Measurements from ENCODE around the gene PLEK. TPM values are rescaled to one million over a fixed set of nuclear protein-coding genes. Genes with fewer than 3 reads are reported as not detected.

The PLEK gene
- total RNA-seq, 1 experiment from 2014 or later = not detected

DNA sequence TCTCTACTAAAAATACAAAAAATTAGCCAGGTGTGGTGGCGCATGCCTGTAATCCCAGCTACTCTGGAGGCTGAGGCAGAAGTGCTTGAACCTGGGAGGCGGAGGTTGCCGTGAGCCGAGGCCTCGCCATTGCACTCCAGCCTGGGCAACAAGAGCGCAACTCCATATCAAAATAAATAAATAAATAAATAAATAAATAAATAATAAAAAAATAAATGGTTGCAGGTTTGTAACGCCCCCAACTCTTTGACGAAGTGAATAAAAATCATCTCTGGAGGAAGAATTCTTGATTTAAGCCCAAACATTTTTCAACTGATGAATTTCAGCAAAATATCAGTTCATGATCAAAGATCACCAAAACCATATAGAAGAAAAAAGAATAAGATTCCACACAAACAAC lies 32.1 kb upstream of the PLEK start:
- POLR2A ChIA-PET (ENCODE audit: unreplicated experiment) = interaction anchor here (0.6 to 0.7 kb wide), 2 partner anchors 77 to 452 kb away, joined by 3 read pairs; no protein-coding TSS in a partner anchor
- CTCF ChIA-PET = no interaction called here
- TF ChIP-seq EZH2 (IDR thresholded peaks at IDR 0.05; ENCODE audit: low read depth) = no peak
- TF ChIP-seq, protein P1, sequence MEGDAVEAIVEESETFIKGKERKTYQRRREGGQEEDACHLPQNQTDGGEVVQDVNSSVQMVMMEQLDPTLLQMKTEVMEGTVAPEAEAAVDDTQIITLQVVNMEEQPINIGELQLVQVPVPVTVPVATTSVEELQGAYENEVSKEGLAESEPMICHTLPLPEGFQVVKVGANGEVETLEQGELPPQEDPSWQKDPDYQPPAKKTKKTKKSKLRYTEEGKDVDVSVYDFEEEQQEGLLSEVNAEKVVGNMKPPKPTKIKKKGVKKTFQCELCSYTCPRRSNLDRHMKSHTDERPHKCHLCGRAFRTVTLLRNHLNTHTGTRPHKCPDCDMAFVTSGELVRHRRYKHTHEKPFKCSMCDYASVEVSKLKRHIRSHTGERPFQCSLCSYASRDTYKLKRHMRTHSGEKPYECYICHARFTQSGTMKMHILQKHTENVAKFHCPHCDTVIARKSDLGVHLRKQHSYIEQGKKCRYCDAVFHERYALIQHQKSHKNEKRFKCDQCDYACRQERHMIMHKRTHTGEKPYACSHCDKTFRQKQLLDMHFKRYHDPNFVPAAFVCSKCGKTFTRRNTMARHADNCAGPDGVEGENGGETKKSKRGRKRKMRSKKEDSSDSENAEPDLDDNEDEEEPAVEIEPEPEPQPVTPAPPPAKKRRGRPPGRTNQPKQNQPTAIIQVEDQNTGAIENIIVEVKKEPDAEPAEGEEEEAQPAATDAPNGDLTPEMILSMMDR (conservative IDR thresholded peaks at IDR 0.05) = no peak

DNA sequence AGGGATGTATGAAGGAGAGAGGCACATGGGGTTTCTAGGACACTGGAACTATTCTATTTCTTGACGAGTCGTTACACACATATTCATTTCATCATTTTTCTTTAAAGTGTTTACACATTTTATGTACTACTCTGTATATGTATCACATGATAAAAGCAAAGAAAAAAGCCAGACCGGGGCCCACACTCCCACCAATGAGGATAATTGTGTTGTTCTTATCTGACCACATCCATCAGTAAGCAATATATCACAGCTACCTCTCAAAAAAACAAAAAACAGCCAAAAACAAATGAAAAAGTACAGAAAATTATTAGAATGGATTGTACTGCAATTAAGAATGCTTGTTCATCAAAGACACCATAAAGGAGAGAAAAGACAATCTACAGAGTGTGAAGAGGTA lies 31.2 kb upstream of the PLEK start:
- Histone ChIP-seq H3K9me2 (ENCODE audit: insufficient read depth) (no peaks in the 10 kb centered on the region), H2AFZ (no peak overlapping the region), H4K20me1 (ENCODE audit: insufficient read depth) (no peaks in the 10 kb centered on the region), H3K9me3 (ENCODE audit: insufficient read depth, low read depth) (peaks cover 25% of the 10 kb centered on the region), H3K79me2 (ENCODE audit: low read depth) (no peaks in the 10 kb centered on the region), H3K4me2 (no peak overlapping the region), H3F3A (ENCODE audit: insufficient read depth, low read depth) (peaks cover 10% of the 10 kb centered on the region; the same call in 1 of the 2 replicates), H3K4me3 (no peak overlapping the region), H3K27ac (no peak overlapping the region), H3K4me1 (replicated peaks; ENCODE audit: insufficient read depth) (peaks cover 31% of the 10 kb centered on the region), H3K27me3 (ENCODE audit: insufficient read depth, low read depth) (no peaks in the 10 kb centered on the region), H3K36me3 (ENCODE audit: low read depth) (no peaks in the 10 kb centered on the region)
- BruUV-seq (replicated peaks) = no TSS peak
- ChIA-PET POLR2A (ENCODE audit: unreplicated experiment) (no interaction called here), CTCF (no interaction called here)
- no peak for DNase-seq
- TF ChIP-seq, protein P1 (conservative IDR thresholded peaks at IDR 0.05) = no peak
- no peak for TF ChIP-seq EZH2 (IDR thresholded peaks at IDR 0.05; ENCODE audit: low read depth)
- intact Hi-C loops (cut with micrococcal nuclease; ENCODE audit: unreplicated experiment) = no loop called here

More for the DNA sequence above, 32.1 kb upstream of the PLEK start:
- Histone ChIP-seq H3K4me3 (no peak overlapping the region), H3K79me2 (ENCODE audit: low read depth) (no peaks in the 10 kb centered on the region), H3K9me3 (ENCODE audit: insufficient read depth, low read depth) (peaks cover 19% of the 10 kb centered on the region), H3K4me2 (no peak overlapping the region), H3K4me1 (replicated peaks; ENCODE audit: insufficient read depth) (peaks cover 31% of the 10 kb centered on the region), H3F3A (ENCODE audit: insufficient read depth, low read depth) (peaks cover 10% of the 10 kb centered on the region; the same call in 1 of the 2 replicates), H2AFZ (no peak overlapping the region), H3K9me2 (ENCODE audit: insufficient read depth) (no peaks in the 10 kb centered on the region), H3K36me3 (ENCODE audit: low read depth) (no peaks in the 10 kb centered on the region), H3K27me3 (ENCODE audit: insufficient read depth, low read depth) (no peaks in the 10 kb centered on the region), H4K20me1 (ENCODE audit: insufficient read depth) (no peaks in the 10 kb centered on the region), H3K27ac (no peak overlapping the region)
- DNase-seq = no peak
- no TSS peak for BruUV-seq (replicated peaks)
- intact Hi-C loops (cut with micrococcal nuclease; ENCODE audit: unreplicated experiment) = no loop called here

DNA sequence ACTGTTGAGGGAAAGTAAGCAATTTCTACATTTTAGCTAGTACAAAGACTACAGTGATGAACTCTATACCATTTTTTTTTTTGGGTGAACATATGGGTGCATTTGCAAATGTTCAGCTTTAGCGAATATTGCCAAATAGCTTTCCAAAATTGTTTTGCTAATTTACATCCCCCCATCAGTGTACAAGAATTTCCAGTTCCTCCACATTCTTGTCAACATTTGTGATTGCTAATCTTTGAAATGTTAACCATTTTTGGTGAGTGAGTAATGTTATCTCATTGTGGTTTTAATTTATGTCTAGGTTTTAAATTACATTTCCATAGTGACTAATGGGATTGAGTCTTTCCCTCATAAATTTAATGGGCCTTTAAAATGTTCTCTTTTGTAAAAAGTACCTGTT lies 28.9 kb upstream of the PLEK start:
- Histone ChIP-seq H3K79me2 (ENCODE audit: low read depth) (no peaks in the 10 kb centered on the region), H3K4me3 (no peak overlapping the region), H4K20me1 (ENCODE audit: insufficient read depth) (no peaks in the 10 kb centered on the region), H3K27ac (peak overlapping the region; percentile 36; the same call in 1 of the 2 replicates), H3K9me3 (ENCODE audit: insufficient read depth, low read depth) (peaks cover 25% of the 10 kb centered on the region), H3K27me3 (ENCODE audit: insufficient read depth, low read depth) (no peaks in the 10 kb centered on the region), H3K4me2 (peak overlapping the region; percentile 36), H2AFZ (no peak overlapping the region), H3F3A (ENCODE audit: insufficient read depth, low read depth) (peaks cover 10% of the 10 kb centered on the region; the same call in 1 of the 2 replicates), H3K9me2 (ENCODE audit: insufficient read depth) (no peaks in the 10 kb centered on the region), H3K36me3 (ENCODE audit: low read depth) (no peaks in the 10 kb centered on the region), H3K4me1 (replicated peaks; ENCODE audit: insufficient read depth) (peaks cover 31% of the 10 kb centered on the region)
- ChIA-PET CTCF (no interaction called here), POLR2A (ENCODE audit: unreplicated experiment) (interaction anchor here (0.7 kb wide), 1 partner anchor 22 kb away, joined by 4 read pairs; no protein-coding TSS in a partner anchor)
- peak in 1 of 2 experiments; percentile 94 for DNase-seq
- no TSS peak for BruUV-seq (replicated peaks)
- TF ChIP-seq, protein P1 (conservative IDR thresholded peaks at IDR 0.05) = no peak
- no peak for TF ChIP-seq EZH2 (IDR thresholded peaks at IDR 0.05; ENCODE audit: low read depth)
- intact Hi-C loops (cut with micrococcal nuclease; ENCODE audit: unreplicated experiment) = no loop called here
